HTR-8/SVneo (cell line): ENCODE data around the gene ZC3HAV1L.
"Not testable (repeated sequence)": the region's sequence is repeated elsewhere in the genome, so short reads cannot be mapped to it uniquely, and the experiment has no call there.

Experiments used
- DNase-seq: peaks from one replicate; pipeline ENCODE4 v3.0.0; 2011; ENCODE audit warnings: low spot score, mixed read lengths; ENCODE audit not compliant: insufficient read length
- FAIRE-seq: peaks from 2 replicates; lab custom pipeline; 2011; peaks lifted over from hg19 to GRCh38; lab: Jason Lieb, UNC

ZC3HAV1L gene

GRCh38 chr7:139025861-139026260 is 10.0 kb downstream of the ZC3HAV1L start:
- not testable (repeated sequence) for FAIRE-seq, DNase-seq

GRCh38 chr7:139023076-139023475 is 12.8 kb downstream of the ZC3HAV1L start:
- no peak for FAIRE-seq
- DNase-seq: no peak

- no peak for FAIRE-seq
- no peak for DNase-seq
These were observed 13.6 kb downstream of the ZC3HAV1L start for GRCh38 chr7:139022286-139022685.

GRCh38 chr7:139018910-139019309 is 16.9 kb downstream of the ZC3HAV1L start:
- DNase-seq (no peak), FAIRE-seq (no peak)

GRCh38 chr7:139016931-139017511 is 18.8 kb downstream of the ZC3HAV1L start:
- DNase-seq (peak; percentile 82), FAIRE-seq (no peak)

- FAIRE-seq: no peak
These were observed 24.5 kb downstream of the ZC3HAV1L start for GRCh38 chr7:139011373-139011772.

GRCh38 chr7:139004321-139005090 is 31.3 kb downstream of the ZC3HAV1L start:
- FAIRE-seq (no peak), DNase-seq (no peak)

More at GRCh38 chr7:139011373-139011772, 24.5 kb downstream of the ZC3HAV1L start:
- no peak for DNase-seq

- FAIRE-seq (no peak), DNase-seq (no peak)
These were observed 36.4 kb downstream of the ZC3HAV1L start for GRCh38 chr7:138999414-138999813.

- DNase-seq (no peak), FAIRE-seq (no peak)
These were observed 43.8 kb downstream of the ZC3HAV1L start for GRCh38 chr7:138992052-138992531.

GRCh38 chr7:138987686-138988085 is 48.2 kb downstream of the ZC3HAV1L start:
- FAIRE-seq (no peak), DNase-seq (no peak)

- DNase-seq (no peak), FAIRE-seq (no peak)
These were observed 53.6 kb downstream of the ZC3HAV1L start for GRCh38 chr7:138982204-138982623.

GRCh38 chr7:138981332-138982203 is 54.3 kb downstream of the ZC3HAV1L start, which contains the start of gene KIAA1549:
Gene KIAA1549, minus strand, starts transcription at chr7:138981389. Its CDS starts 120 bp downstream, at chr7:138981269.
- FAIRE-seq (no peak), DNase-seq (peak; percentile 51)

GRCh38 chr7:138980563-138981291 is 55.1 kb downstream of the ZC3HAV1L start:
- DNase-seq: no peak
- no peak for FAIRE-seq

- no peak for FAIRE-seq
- DNase-seq: no peak
These were observed 55.8 kb downstream of the ZC3HAV1L start for GRCh38 chr7:138979988-138980562.

GRCh38 chr7:138979226-138979979 is 56.4 kb downstream of the ZC3HAV1L start:
- no peak for FAIRE-seq
- DNase-seq: no peak

- DNase-seq (no peak), FAIRE-seq (no peak)
These were observed 57.2 kb downstream of the ZC3HAV1L start for GRCh38 chr7:138978541-138979184.

- DNase-seq, FAIRE-seq: not testable (repeated sequence)
These were observed 59.7 kb downstream of the ZC3HAV1L start for GRCh38 chr7:138976161-138976560.
